ENCODE measurements around the gene SUN2.

The SUN2 gene

DNA sequence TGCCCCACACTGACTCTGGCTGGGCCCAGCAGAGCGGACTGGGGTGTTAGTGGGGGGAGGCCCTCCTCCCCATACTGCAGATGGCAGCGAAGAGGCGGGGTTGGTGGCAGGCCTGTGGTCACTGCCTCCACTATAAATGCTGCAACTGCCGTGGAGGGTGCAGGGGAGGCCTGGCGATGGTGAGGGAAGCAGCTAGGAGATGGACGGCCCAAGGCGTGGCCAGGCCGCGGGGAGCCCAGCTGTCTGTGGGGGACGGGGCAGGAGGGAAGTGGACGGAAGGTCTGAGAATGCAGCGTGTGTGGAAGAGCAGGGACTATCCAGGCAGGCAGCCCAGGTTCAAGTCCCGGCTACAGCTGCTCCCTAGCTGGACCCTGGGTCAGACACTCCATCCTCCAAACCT lies 19.9 kb upstream of the SUN2 start:
- DNase-seq = no peak

DNA sequence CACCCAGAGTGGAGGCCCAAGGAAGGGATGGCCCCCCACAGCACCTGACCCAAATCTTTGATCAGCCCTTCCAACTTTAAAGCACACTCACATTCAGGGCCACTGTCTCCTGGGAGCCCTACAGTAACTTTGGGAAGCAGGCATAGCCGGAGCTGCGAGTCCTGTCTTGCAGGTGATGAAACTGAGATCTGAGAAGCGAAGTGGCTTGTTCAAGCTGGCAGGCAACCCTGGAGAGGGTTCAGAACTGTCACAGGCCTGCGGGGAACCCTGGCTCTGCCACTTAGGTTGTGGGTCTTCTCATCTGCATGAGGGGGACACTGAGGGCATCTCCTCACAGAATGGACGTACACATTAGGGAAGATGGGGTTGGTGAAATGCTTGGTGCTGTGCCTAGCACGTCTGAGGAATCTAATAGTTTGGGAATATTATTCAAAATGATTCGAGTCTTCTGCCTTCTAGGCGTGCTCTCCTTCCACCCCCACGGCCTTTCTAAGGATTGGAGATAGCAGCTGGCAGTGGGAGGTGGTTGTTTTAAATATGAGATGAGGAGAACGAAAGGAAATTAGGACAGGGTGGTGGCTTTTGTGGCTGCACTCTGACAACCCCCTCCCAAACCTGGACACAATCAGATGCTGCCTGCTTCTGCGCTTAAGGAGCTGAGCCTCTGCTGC lies 18.8 kb upstream of the SUN2 start:
- DNase-seq = no peak

DNA sequence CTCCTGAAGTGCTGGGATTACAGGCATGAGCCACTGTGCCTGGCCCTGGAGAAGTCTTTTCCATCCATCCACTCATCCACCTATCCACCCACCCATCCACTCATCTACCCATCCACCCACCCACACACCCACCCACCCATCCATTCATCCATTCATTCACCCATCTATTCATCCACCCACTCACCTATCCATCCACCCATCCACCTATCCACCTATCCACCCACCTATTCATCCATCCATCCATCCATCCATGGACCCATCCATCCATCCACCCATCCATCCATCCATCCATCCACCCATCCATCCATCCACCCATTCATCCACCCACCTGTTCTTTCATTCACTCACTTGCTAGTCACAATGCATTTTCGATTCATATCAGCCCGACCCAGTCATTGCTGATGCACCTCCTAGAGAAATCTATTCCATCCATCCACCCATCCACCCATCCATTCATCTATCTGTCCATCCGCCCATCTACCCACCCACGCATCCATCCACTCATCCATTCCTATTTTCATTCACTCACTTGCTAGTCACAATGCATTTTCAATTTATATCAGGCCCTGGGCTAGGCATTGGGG lies 17.7 kb upstream of the SUN2 start:
- DNase-seq = no peak

DNA sequence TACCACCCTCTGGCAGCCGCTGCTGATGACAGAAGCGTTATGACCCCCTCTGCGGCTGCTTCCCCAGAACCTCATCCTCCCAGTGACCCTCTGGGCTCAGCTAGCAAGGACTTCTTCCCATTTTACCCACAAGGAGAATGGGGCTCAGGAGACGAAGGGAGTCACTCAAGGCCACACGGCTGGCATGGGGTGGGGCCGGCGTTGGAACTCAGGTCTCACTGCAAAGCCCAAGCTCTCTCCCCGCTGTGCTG lies 16.8 kb upstream of the SUN2 start:
- no peak for DNase-seq

DNA sequence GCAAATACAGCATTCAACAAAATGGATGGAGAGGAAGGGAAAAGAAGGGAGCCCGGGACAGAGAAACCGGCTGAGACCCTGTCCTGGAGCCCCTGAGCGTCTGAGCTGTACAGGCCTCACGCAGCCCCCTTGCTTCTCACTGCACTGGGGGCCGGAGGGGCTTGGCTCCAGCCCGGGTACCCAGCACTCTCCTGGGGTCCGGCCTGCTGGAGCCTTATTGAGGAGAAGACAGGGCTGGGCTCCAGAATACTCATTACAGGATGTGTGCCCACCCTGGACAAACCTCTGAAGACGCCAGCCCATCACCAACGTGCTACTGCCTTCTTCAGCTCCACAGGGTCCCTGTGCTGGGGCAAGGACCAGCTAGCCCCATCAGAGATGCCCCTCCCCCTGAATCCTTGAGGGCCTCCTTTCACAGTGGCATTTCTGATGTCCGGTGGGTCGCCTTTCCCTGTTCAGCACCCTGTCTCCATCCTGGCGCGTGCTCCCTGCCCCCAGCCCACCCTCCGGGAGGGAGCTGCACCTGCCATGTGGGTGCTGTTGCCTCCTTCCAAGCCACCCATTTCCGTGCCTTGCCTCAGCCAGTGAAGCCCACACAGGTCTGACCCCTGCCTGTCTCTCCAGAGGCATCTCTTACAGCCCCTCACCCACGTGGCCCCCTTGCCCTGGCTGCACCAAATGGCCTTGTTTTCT lies 14.6 kb upstream of the SUN2 start:
- DNase-seq = no peak

DNA sequence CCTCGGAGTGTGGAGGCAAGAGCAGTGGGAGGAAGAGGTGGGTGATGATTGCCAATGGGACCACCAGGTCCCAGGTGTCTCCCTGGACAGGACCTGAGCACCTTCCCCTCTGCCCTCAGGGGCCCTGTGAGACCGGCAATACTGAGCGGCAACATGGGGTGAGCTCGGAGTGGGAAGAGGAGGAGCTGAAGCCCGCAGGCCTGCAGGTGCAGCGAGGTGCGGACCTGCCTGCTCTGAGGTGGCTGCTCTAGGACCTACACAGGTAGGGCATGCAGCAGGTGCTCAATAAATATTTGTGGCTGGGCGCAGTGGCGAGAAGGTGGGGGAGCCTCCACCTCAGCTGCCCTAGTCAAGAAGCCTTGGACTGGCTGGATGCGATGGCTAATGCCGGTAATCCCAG lies 12.2 kb upstream of the SUN2 start:
- no peak for DNase-seq

DNA sequence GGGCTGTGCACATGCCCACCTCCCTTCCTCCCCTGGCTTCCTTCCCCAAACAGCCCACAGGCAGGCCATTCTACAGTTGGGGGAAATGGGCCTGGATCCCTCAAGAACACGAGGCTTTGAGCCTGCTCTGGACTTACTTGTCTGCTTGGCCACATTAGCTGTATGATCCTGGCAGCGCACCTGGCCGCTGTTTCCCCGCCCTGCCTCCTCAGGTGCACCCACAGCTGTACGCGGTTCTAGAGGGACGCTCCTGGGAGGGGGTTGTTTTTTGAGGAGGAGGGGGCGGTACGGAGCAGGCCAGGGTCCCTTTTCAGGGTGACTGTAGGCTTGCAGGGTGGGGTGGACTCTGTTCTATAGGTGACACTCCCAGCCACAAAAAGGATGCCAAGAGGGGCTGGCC lies 11.5 kb upstream of the SUN2 start:
- no peak for DNase-seq

DNA sequence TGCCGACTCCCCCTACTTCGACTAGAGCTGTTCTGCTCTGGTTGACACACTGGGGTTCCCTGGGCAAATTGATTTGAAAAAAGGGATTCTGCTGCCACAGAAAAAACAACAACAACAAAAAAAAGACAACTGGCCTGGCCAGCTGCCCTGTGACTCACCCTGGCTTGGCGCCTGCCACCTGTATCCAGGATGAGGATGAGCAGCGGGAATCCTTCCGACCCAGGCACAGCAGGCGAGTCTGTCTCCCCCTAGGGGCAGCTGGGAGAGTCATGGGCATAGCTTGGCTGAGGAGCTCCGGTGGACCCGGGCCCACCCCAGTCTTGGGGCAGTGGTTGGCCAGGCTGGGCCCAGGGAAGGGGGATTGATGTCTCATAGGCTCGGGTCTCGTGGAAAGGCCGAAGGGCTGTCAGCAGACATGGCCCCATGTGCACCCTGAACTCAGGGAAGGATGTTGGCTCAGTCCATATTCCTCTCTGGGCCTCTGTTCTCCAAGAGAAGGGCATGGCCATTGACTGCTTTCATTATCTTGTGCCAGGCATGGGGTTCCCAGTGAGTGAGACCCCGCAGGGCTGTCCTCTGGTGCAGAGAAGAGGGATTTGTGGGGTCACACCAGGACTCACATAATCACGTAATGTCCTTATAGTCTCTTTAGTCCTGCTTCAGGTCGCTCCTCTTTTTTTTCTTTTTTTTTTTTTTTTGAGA lies 10.4 kb upstream of the SUN2 start:
- no peak for DNase-seq

DNA sequence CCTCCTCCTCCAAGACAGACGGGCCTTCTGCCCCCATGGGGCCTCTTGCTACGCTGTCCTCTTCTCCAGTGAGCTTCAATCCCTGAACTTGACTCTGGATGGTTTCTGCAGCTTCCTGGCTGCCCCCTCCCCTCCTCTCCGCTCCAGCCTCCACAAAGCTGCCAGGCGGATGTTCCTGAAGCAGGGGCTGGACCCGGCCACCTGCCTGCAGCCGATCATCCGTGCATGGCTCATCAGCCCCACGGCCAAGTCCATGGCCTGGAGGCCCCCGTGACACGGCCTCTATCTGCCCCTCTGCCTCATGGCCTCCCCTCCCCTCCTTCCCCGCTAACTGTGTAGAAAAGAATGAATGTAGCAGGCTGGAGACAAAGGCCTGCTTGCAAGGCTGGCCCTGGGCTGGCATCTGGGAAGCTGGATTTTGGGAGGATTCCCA lies 6.8 kb upstream of the SUN2 start:
- no peak for DNase-seq

DNA sequence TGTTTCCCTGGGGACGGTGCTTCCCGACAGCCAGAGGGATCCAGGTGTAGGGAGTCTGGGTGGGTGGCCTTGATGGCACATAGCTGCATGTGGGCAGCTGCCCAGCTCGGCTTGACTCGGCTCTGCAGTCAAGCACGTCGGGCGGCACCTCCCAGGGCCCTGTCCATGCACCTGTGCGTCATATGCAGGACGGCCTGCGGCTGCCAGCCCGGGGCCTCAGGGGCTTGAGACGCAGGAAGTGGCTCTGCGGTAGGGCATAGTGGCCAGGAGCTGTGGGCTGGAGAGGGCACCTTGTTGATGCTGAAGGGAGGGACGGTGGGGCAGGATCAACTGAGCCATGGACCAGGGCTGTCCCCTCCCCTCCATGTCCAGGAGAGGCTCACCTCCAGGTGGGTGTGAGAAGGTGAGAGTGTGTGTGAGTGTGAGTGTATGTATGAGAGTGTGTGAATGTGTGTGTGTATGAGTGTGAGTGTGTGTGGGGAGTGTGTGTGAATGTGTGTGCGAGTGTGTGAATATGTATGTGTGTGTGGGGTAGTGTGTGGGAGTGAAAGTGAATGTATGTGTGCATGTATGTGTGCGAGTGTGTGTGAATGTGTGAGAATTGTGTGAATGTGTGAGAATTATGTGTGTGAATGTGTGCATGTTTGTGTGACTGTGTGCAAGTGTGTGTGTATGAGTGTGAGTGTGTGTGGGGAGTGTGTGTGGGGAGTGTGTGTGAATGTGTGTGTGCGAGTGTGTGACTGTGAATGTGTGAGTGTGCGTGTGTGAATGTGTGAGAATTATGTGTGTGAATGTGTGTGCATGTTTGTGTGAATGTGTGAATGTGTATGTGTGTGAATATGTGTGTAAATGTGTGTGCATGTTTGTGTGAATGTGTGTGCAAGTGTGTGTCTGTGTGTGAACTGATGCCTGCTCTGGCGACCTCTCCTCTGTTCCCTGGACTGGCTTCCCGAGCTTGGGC lies 5.7 kb upstream of the SUN2 start:
- DNase-seq = no peak

DNA sequence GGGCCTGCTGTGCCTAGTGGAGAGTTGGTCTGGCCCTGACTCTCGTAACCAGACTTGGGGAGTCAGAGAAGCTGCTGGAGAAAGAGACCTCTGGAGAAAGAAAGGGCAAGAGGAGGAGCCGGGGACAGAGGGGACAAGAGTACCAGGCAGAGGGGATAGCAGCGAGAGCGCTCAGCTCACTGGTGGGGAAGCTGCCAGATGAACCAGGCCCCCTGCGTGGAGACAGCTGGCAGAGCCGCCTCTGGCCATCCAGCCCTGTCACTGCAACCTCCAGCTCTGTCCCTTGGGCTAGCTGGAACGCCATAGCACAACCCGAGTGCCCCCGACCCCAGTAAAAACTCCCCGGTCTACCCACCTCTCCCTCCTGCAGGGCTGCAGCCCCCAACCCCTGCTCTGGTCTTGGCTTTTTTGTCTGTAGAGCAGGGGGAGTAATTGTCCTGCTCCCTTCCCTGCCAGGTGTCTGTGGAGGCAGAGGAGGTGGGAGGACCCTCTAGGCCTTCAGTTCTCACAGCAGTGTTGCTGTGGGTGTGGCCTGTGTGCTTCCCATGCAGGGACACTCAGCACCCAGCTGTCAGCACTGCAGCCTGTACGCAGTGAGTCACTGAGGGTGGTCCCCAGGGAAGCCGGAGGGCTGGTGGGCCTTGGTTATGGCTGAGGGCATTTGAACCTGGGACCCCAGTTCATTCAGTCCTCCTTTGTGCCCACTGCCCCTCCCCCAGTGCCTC lies 4.8 kb upstream of the SUN2 start:
- DNase-seq = no peak

DNA sequence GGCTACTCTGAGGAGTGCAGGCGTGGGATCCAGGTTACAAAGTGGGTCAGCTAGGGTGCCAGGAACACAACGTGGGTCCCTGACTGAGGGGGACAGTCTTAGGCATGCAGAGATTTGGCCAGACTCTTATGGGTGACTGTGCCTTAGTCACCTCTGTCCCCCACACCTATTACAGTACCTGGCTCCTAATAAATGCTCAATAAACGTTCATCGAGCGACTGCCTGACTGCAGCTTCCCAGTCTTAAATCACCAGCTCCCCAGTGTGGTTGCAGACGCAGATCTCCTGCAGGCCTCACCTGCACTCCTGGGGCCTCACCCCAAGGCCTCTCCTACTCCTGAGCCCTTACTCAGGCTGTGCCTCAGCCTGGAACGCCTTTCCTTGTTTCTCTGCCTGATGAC lies 3.2 kb upstream of the SUN2 start:
- DNase-seq = no peak

DNA sequence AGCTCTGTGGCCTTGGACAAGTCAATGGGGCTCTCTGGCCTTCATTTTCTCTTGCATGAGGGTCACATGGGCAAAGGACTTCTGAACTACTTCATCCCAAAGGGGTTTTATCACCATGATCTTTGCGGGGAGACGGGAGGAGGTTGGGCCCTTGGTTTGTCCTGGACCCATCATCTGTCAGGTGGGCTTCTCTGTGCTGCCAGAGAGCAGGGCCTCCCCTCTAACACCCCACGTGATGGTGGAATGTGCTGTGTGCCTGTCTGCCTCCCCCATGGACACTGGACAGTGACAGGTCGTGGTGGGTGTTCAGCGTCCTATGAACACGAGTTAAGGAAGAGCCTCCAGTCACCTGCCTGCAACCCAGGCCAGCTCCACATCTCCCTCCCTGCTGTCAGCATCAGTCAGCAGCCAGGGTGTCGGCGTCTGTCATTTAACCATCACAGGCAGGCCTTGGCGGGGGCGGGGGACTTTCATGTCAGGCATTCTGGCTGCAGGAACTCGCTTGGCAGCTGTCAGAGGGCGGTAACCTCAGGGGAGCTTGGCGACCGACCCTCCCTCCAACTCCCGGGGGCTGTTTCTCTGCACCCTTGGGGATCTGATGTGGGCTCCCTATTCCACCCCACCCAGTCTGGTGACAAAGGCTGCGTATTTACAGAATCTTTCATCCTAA lies 2.6 kb upstream of the SUN2 start:
- DNase-seq = no peak

DNA sequence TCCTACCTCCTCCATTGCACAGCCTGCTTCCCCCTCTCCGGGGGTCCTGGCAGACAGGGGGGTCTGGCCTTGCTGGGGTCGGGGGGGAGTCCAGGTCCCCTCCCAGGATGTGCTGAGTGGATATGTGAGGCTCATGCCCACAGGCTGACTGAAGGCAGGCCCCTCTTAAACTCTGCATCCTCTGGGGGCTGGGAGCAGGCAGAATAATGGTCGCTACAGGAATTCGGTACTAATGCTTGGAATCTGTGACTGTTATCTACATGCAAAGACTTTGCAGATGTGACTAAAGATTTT lies 1.6 kb upstream of the SUN2 start:
- no peak for DNase-seq

DNA sequence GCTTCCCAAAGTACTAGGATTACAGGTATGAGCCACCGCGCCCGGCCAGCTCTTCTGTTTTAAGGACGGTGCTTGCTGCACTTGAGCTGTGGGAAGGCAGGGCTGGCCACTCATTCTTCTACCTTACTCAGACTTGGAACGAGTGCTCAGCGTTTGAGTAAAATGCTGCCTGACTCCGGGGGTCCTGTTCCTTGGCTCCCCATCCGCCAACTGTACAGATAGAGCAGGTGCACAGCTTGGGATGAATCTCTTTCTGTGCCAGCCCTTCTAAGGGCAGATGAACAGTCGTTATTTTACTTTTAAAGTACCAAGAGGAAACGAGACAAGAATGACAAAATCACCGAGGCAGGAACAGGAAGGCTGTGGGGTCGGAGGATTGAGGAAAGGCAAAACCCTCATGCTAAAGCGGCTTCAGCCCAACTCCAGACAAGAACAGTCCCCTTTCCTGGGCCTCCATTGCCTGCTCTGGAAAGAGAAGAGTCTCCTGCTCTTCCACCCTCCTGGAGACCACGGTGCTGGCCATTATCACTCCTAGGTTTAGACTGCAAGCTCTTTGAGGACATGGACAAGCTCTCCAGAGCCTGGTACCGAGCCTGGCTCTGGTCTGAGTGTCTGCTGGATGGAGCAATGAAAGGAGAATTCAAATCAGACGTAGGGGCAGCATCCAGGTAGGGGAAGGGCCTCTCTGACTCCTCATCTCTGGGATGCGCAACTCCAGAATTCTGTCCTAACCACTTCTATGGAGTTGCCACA lies 1.1 kb upstream of the SUN2 start:
- DNase-seq = no peak

DNA sequence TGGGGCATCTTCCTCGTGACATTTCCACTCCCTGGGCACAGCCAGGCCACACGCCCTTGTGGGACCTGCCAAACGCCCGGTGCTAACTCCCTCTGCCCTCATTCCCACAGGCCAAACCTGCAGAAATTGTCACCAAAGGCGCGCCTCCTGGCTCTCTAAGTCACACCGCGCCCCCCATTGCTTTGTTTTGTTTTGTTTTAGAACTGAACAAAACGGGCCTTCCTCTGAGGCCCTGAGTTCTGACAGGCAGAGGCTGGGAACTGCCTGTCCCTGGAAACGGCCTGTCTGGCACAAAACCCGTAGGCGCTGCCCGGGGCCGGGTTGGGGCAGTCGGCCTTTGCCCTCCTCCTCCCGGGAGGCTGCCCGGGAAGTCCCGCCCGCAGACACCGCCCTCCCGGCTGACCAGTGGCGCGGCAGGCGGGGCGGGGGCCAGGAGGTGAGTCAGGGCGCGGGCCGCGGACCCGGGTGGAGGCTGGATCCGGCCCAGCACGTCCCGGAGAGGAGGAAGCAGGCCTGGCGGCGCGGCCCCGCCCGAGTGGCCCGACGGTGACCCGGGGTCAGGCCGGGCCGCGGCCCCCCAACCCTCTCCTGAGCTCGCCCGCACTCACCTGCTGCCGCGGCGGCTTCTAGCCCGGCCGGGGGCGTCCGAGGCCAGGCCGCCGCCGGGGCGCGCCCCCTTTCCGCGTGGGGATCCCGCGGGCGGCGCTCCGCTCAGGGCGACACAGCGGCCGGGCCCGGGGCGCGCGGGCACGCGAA lies 465 bp downstream of the SUN2 start:
- DNase-seq = peak; percentile 75

DNA sequence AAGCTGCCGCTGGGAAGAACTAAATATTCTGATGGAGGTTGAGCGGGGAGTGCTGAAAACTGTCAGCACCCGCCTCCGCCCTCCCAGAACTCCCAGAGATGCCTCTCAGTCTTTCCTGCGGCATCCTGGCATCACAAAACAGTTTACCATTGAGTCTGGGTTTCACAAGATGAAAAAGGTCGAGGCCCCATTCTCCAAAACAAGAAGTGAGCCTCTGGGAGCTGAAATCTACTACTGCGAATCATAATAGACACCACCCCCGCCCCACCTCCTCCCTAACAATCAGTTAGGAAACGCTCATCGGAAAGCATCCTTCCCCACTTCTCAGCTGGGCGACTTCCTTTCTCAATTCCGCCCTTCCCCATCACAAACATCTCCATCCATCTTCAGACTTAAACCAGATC lies 1.0 kb downstream of the SUN2 start:
- no peak for DNase-seq

DNA sequence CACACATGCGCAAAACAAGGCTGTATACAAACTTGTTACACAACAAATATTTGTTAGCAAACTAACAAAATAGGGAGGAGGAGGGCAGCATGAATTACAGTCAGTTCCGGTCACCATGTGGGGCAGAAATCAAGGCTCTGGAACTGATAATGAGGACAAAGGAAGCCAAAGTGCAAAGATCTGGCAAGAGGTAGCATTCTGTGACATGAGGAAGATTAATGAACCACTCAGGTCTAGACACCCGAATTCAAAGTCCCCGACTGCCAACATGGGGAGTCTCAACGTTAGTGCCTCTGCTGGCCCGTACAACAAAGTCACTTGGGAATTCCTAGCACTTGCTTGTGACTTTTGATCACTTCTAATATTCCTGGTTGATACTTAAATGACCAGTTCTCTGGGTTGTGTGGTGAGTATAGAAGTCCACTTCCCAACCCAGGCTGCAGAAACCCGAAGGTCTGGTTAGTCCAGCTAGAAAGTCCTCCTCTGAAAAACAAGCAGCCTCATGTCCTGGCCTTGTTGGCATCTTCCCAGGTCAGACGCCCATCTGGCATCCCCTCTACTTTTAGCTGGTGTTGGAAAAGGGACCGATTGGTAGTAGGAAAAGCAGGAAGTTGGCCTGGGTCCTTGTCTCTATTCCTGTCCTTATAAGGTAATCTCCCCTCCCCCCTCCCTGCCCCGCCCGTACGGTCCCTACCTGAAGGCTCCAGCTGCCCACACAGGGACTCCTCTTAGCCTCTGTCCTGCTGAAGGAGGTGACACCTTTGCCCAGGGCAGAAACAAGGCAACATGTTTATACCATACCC lies 1.6 kb downstream of the SUN2 start:
- DNase-seq = no peak

Measured in right forelimb (tissue), 1 donor.